IMR-90 (cell line): ENCODE results near the gene PITPNB.

Experiments
- MAZ ChIP-seq: IDR thresholded peaks from 2 replicates; pipeline ENCODE4 v1.6.1; 2012; ENCODE audit warnings: low read depth, mild to moderate bottlenecking, low read length, improper control_type of control experiment, moderate library complexity, borderline replicate concordance
- POLR2A ChIP-seq: IDR thresholded peaks from 2 replicates; pipeline ENCODE4 v1.6.1; 2012; ENCODE audit warnings: mild to moderate bottlenecking, low read depth, low read length
- TF ChIP-seq, protein P1 (sequence below): conservative IDR thresholded peaks from 2 replicates; pipeline ENCODE4 v1.5.1; 2012; ENCODE audit warnings: mild to moderate bottlenecking, low read depth, low read length, improper control_type of control experiment

DNA sequence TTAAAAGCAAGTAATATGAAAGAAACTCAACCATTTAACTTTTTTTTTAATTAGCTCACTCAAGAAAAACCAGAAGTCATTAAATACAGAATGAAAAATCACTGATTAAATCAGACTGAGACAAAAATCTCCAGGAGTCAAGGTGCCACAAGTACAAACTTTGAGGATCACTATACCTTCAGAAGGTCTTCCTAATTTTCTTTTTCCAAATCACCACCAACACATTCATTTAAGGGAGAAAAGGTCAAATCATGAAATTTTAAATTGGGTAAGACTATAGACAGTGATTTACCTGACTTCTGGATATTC is 32.3 kb downstream of the PITPNB start:
- TF ChIP-seq, protein P1, sequence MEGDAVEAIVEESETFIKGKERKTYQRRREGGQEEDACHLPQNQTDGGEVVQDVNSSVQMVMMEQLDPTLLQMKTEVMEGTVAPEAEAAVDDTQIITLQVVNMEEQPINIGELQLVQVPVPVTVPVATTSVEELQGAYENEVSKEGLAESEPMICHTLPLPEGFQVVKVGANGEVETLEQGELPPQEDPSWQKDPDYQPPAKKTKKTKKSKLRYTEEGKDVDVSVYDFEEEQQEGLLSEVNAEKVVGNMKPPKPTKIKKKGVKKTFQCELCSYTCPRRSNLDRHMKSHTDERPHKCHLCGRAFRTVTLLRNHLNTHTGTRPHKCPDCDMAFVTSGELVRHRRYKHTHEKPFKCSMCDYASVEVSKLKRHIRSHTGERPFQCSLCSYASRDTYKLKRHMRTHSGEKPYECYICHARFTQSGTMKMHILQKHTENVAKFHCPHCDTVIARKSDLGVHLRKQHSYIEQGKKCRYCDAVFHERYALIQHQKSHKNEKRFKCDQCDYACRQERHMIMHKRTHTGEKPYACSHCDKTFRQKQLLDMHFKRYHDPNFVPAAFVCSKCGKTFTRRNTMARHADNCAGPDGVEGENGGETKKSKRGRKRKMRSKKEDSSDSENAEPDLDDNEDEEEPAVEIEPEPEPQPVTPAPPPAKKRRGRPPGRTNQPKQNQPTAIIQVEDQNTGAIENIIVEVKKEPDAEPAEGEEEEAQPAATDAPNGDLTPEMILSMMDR = no peak
- TF ChIP-seq POLR2A (no peak), MAZ (no peak)
